RWPE1 (cell line): ENCODE results near the gene CYLD.

Experiments used
- CTCF ChIA-PET: fragments of 350-600 bp; sonication (Branson Sonifier 250); formaldehyde crosslinking; extraction: SDS; loops from one replicate; lab custom pipeline; 2021; lab: Yijun Ruan, JAX
- POLR2A ChIA-PET: fragments of 400-600 bp; formaldehyde crosslinking; extraction: SDS; loops from one replicate; lab custom pipeline; 2020; ENCODE audit warnings: antibody characterized with exemption; ENCODE audit not compliant: low non-redundant PET; lab: Yijun Ruan, JAX
- DNase-seq: peaks from one replicate; pipeline ENCODE4 v3.0.0; 2012; ENCODE audit warnings: low spot score
- H3K27ac ChIP-seq: fragments of 450-650 bp; 2 replicates; pipeline ENCODE4 v1.5.1; 2017
- TF ChIP-seq, protein P1 (sequence below): fragments of 450-650 bp; conservative IDR thresholded peaks from 2 replicates; pipeline ENCODE4 v1.5.1; 2017; ENCODE audit warnings: low read depth, mild to moderate bottlenecking

The CYLD gene

DNA sequence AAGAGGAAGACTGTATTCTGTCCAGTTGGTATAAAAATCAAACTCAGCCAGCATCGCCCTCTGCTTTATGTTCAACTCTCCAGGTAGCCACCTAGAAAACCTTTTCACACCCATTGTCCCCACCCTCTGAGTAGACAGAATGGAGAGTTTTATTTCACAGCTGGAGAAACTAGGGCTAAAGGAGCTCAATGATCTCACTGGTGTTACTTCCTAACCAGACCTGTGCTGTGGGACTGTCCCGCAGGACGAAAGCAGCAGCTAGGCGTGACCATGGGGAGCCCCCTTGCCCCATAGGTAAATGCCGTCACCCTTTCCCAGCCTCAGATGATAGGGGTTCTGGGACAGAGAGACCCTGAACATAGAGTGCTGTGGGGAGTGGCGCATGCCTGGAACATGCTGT, 67.7 kb downstream of the CYLD start:
- CTCF ChIA-PET = interaction anchor here (0.8 kb wide), 1 partner anchor 9 kb away, joined by 4 read pairs; no protein-coding TSS in a partner anchor
- TF ChIP-seq, protein P1, sequence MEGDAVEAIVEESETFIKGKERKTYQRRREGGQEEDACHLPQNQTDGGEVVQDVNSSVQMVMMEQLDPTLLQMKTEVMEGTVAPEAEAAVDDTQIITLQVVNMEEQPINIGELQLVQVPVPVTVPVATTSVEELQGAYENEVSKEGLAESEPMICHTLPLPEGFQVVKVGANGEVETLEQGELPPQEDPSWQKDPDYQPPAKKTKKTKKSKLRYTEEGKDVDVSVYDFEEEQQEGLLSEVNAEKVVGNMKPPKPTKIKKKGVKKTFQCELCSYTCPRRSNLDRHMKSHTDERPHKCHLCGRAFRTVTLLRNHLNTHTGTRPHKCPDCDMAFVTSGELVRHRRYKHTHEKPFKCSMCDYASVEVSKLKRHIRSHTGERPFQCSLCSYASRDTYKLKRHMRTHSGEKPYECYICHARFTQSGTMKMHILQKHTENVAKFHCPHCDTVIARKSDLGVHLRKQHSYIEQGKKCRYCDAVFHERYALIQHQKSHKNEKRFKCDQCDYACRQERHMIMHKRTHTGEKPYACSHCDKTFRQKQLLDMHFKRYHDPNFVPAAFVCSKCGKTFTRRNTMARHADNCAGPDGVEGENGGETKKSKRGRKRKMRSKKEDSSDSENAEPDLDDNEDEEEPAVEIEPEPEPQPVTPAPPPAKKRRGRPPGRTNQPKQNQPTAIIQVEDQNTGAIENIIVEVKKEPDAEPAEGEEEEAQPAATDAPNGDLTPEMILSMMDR = no peak
- no peak for DNase-seq
- POLR2A ChIA-PET = no interaction called here
- no peak overlapping the region for H3K27ac ChIP-seq

DNA sequence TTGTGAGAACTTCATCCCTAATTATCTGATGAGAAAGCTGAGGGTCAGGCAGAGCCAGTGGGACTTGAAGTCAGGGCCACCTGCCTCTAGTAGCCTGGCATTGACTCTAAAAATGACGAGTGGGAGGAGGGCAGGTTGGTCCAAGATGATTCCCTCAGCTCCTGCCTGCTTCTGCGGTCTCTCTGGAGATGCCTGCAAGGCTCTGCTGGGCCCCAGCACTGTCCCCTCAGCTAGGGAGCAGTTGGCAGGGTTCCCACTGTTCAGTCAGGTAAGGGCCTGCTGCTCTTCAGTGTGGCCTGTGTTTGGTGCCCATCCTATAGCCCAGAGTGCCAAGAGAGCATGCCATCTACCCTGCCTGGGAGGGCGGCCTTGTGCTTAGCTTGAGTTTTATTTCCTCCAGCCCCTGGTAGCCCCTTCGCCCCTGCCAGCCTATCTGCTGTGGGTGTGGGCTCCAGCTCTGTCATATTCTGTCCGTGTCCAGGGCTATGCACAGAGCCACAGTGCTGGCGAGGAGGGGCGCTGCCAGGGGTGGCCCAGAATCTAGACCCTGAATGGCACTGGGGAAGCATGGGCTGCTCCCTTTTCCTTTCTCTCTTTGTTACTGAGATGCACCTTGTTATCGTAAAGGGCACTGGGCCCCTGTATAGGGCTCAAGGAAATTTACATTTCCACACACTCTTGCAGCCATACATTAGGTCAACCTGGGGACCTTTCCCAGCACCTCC, 68.5 kb downstream of the CYLD start:
- H3K27ac ChIP-seq = no peak overlapping the region
- TF ChIP-seq, protein P1 = no peak
- no peak for DNase-seq
- ChIA-PET CTCF (no interaction called here), POLR2A (no interaction called here)

DNA sequence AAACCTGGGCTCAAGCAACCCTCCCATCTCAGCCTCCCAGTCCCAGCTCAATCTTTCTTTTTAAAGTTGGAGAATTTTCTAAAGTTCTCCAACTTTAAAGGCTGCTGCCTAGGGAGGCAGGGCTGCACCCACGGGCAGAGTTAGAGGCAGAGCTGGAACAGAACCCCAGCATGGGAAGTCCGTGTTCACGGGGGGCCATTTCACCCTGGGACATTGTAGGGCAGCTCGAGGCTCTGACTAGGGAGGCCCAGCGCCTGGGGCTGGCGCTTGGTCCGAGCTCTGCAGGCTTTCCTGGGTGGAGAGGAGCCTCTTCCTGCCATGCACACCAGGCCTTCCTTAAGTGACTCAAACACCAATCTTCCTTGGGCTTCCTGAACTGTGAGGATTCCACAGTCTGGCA, 70.2 kb downstream of the CYLD start:
- ChIA-PET POLR2A (no interaction called here), CTCF (interaction anchor here (0.6 to 1.5 kb wide), 4 partner anchors 135 to 726 kb away, joined by 3 to 4 read pairs (median 3); no protein-coding TSS in a partner anchor)
- DNase-seq = no peak
- no peak overlapping the region for H3K27ac ChIP-seq
- TF ChIP-seq, protein P1 = no peak

DNA sequence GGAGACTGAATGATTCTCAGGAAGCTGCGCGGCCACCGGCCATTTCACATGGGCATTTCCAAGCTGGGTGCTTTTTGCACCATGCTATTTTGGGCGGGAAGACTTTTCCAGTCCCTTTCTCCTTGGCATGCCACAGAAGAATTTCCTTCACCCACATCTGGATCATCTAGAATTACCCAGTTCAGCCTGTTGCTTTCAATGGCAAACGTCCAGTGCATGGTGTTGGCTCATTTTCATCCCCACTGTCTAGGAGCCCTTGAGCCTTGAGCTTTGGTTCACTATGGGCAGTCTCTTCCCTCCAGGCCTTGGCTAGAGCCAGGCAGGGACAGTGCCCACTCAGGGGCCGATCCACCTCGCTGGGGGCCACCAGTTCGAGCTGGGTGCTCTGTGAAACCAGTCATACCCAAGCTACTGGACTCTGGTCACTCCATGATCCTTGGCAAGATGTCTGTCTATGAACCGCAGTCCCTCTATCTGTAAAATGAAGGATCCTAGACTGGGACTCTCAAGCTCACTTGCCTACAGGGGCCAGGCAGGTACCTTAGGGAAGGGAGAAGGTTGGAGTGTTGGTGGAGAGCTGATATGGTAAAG, 71.1 kb downstream of the CYLD start:
- ChIA-PET POLR2A (no interaction called here), CTCF (interaction anchor here (0.5 to 1.5 kb wide), 2 partner anchors 148 to 568 kb away, joined by 3 read pairs; no protein-coding TSS in a partner anchor)
- no peak for DNase-seq
- no peak overlapping the region for H3K27ac ChIP-seq
- TF ChIP-seq, protein P1 = no peak

DNA sequence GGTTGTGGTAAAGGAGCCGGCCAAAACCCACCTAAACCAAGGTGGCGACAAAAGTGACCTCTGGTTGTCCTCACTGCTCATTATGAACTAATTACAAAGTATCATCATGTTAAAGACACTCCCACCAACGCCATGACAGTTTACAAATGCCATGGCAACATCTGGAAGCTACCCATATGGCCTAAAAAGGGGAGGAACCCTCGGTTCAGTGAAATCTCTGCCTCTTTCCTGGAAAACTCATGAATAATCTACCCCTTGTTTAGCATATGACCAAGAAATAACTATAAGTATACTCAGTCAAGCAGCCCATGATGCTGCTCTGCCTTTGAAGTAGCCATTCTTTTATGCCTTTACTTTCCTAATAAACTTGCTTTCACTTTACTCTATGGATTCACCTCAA, 72.2 kb downstream of the CYLD start:
- DNase-seq = no peak
- H3K27ac ChIP-seq = no peak overlapping the region
- TF ChIP-seq, protein P1 = no peak
- ChIA-PET POLR2A (no interaction called here), CTCF (interaction anchor here (1.1 kb wide), 1 partner anchor 149 kb away, joined by 3 read pairs; no protein-coding TSS in a partner anchor)

DNA sequence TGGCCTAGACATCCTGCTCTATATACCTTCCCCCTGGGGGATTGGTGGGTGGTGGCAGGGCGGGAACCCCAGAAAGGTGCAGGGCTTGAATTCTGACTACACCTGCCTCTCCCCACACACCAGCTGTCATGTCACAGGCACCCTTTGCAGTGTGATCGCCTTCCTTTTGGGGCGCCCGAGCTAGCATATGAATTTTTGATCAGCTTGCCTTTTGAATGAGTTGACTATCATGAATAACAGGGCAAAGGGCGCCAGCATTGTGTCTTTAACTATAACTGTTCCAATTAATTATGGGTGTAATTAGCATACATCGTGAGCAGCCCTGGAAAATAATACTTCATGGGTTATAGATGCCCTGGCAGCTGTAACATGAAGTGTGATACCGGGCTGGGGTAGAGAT, 72.7 kb downstream of the CYLD start:
- POLR2A ChIA-PET = no interaction called here

More for the DNA sequence above, 72.7 kb downstream of the CYLD start:
- DNase-seq = no peak
- CTCF ChIA-PET = interaction anchor here (1.1 to 1.2 kb wide), 2 partner anchors 8 to 149 kb away, joined by 3 read pairs; no protein-coding TSS in a partner anchor
- TF ChIP-seq, protein P1 = no peak
- no peak overlapping the region for H3K27ac ChIP-seq
